LoVo (cell line): ENCODE data around the gene ALX4.

Source experiments
- DNase-seq: peaks from one replicate; pipeline ENCODE4 v3.0.0-alpha.2; 2016; ENCODE audit warnings: low spot score

Gene ALX4

DNA sequence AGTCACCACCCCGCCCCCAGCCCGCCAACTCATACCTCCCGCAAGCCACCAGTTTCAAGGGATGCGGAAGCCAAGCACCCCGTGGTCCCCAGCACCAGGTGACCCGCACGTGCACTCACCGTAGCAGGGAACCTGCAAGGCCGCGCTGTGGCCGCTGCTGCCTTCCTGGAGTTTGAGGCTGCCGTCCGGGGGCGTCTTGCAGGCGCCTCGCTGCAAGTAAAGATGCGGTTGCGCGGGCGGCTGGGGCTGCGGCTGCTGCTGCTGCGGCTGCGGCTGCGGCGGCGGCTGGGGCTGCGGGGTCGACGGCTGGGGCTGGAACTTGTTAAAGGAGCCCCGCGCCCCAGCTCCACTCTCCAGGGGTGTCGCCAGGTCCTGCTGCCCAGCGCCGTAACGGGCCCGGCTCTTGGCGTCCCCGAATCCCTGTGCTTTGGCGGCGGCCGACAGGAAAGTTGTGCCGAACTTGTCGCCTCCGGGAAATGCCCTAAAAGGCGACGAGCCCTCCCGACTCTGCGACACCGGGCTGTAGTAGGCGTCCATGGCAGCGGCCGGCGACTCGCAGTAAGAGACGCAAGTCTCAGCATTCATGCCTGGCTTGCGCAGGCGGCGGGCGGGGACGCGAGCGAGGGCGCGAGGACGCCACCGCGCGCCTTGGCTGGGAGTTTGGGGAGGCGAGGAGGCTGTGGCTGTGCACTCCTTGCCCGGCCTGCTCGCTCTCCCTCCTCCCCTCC lies at the start of gene ALX4:
TSS of gene ALX4 (minus strand) at position 662 of the 728 bp plus-strand sequence. CDS start at position 585, 77 bp downstream.
- no peak for DNase-seq

DNA sequence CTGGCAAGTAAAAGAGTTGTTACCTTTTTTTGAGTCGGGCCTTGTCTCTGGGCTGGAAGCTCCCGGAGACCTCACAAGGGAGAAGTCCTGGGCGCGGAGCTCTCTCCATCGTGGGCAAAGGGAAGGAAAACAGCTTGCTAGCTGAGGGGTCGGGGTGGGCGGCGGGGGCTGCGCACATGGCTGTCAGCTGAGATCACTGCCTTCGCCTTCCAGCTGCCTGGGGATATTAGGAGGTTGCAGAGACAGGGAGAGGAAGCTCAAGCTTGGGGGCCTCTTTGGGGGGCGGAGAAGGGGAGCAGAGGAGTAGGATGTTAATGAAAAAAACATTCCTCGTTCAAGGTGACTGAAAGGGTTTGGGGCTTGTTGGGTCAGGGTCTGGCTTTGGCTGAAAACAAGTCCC lies 49.2 kb upstream of the ALX4 start:
- DNase-seq = no peak

DNA sequence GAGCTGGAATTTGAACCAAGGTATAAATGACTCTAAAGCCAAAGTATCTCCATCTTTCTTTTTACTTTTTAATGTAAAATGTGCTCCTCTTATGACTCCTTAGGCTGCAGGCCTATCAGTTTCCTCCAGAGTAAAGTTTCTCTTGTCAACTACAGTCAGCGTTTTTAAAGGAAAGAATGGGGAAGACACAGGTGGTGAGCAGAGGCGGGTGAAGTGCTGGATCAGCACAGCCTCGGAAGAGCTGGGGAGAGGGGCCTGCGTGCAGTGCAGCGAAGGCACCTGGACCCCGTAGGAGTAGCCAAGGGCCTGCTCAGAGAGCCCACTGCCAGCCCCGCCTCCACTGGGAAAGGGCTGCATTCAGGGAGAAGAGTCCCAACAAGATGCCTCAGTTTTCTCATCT lies 48.8 kb upstream of the ALX4 start:
- no peak for DNase-seq

GRCh38 chr11:44357711-44358110 lies 47.8 kb upstream of the ALX4 start:
- DNase-seq = no peak

GRCh38 chr11:44356351-44356750 lies 46.4 kb upstream of the ALX4 start:
- DNase-seq = no peak

GRCh38 chr11:44351898-44352498 lies 42.1 kb upstream of the ALX4 start:
- DNase-seq = no peak

- no peak for DNase-seq
These were observed 41.2 kb upstream of the ALX4 start for GRCh38 chr11:44351006-44351660.

DNA sequence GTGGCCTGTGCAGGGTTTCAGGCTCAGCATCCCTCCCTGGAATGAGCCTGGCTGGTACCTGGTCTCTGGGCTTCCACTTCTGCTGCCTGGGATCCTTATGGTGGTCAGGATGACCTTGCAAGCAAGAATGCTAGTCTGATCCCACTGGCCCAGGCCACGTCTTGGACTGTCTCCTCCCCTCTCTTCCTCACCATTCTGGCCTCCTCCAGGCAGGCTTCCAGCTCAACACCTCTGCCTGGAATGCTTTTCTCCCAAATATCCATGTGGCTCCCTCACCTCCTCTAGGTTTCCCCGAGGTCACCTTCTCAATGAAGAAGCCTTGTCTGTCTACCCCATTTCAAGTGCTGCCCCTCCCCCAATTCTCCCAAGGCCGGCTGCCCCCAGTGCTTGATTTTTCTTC lies 39.4 kb upstream of the ALX4 start:
- no peak for DNase-seq

DNA sequence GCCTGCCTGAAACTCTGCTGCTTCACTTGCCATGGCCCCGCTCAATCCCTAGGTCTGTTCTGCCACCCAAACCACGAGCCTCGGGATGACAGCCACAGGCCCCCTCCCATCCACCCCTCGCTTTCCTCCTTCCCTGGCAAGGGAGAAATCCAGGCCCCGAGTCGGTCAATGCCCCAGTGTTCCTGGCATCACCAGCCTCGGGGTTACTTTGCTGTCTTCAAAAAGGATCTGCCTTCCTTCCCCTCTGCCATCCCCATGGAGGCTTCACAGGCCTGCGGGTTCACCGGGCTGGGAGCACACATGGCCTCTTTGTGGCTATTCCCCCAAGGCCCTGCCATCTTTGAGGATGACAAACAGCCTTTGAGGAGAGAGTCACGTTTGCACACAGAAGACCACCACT lies 38.8 kb upstream of the ALX4 start:
- DNase-seq = no peak

- no peak for DNase-seq
These were observed 38.2 kb upstream of the ALX4 start for GRCh38 chr11:44348114-44348513.

DNA sequence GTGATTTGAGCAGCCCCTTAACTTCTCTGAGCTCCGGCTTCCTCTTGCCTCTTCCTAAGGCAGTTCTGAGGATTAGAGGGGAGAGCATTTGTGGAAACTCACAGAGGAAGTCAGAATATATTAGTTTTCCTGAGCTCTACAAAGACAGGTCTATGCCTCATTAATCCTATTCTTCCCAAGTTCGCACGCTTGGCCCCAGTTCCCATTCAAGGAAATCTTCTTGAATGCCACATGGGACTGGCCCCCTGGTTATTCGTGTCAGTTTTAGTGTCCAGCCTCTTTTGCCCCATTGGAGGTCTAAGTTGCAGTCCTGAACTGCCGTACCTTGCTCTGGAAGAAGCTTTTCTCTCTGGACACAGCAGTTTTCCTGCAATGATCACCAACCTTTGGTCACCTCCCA lies 37.6 kb upstream of the ALX4 start:
- DNase-seq = no peak

DNA sequence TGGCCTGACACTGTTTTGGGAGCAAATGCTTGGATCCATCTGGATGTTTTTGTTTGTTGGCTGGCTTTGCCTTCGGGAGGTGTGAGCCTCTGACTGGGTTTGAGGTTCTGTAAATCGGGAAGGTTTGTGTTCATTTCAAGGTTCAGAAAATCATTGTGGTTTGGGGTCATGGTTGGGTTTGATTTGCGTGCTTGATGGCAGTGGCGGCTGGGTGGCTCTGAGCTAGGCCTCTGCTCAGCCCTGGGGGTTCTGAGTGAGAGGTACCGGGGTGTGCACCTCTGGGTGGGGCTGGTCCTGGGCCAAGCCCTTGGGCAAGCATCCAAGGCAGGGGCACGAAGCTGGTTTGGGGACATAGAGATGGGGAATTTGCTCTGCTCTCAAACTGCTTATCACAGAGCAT lies 37.0 kb upstream of the ALX4 start:
- no peak for DNase-seq

- no peak for DNase-seq
These were observed 35.8 kb upstream of the ALX4 start for GRCh38 chr11:44345781-44346180.

DNA sequence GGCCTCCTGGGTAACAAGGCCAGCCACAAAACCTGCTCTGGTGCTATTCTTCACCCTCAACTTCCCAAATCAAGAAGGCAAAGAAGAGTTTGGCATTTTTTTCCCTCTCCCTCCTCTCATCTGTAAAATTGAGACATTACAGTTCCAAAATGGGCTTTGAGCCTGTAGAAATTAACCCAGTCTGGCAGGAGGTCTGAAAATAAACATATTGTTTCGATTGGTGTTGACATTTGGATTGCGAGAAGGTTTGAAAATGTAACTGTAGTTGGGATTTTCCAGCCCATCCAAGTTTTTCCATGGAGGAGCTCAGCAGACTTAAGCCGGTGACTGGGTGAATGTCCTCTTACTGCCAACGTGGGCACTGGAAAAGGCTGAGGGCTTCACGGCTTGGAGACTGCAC lies 35.0 kb upstream of the ALX4 start:
- DNase-seq = no peak

- no peak for DNase-seq
These were observed 34.5 kb upstream of the ALX4 start for GRCh38 chr11:44344423-44344820.

- DNase-seq = no peak
These were observed 34.0 kb upstream of the ALX4 start for GRCh38 chr11:44343778-44344422.

GRCh38 chr11:44342616-44343015 lies 32.7 kb upstream of the ALX4 start:
- no peak for DNase-seq

DNA sequence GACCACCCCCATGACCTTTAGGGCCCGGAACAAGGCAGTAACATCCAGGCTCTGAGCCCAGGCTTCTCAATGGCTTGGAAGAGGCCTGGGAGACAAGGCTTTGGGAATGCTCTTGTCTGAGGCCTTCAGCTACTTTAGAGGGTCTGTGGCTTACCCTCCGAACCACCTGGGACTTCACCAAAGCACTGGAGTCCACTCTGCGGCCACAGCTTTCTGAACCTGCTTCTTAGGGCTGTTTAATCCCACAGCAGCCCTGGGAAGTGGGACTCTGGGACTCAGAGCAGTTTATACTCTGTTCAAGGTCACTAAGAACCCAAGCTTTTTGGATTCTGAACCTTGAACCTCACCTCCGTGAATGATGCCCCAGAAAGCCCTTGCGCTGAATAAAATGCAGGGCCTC lies 30.7 kb upstream of the ALX4 start:
- DNase-seq = no peak

DNA sequence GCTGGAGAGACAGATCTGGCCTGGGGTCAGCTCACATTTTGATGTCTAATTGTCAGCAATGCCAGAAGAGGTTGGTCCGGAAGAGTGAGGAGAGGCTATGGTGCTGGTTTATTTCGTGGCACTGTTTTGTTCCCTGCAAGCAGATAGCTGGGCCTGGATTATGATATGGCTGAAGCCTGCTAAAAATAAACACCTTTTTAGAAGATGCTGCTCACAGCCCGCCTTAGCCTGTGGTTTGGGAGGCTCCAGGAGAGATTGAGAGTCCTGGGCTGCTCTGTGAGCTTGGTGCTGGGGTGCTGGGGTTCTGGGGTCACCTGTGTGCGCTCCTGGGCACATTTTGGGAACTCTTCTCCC lies 29.6 kb upstream of the ALX4 start:
- no peak for DNase-seq

- no peak for DNase-seq
These were observed 29.0 kb upstream of the ALX4 start for GRCh38 chr11:44338698-44339529.

- DNase-seq = no peak
These were observed 28.1 kb upstream of the ALX4 start for GRCh38 chr11:44338026-44338425.

DNA sequence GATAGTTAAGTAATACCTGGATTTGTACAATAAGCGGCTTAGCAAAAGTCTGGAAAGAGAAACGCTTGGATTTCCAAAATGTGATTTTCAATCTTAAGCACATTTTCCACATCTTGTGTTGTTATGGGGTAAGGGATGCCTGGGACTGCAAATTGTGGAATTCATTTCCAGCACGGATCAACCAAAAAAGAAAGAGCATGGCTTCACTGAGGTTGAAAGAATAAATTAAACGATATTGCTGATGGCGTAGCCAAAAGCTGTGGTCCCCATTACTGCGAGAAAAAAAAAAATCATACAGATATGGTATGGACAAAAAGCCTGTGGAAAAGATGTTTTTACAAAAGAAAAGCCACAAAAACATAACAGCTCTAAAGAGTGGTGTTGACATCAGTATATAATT lies 26.0 kb upstream of the ALX4 start:
- DNase-seq = no peak
